Mesenchymal stem cell (in vitro differentiated cells and primary cell): ENCODE data around the gene PTPN7.

Experiments used
- DNase-seq: peaks from one replicate; pipeline ENCODE4 v3.0.0-alpha.2; 2013
- H2AFZ ChIP-seq: one replicate; pipeline ENCODE4 v1.6.1; 2013; ENCODE audit warnings: low read depth, mild to moderate bottlenecking, control low read depth, inconsistent platforms, low read length, moderate library complexity
- H2AK5ac ChIP-seq: 2 replicates; pipeline ENCODE4 v1.6.1; 2013; ENCODE audit warnings: low read length, moderate library complexity, mild to moderate bottlenecking, inconsistent platforms; ENCODE audit not compliant: severe bottlenecking
- H2BK120ac ChIP-seq: one replicate; pipeline ENCODE4 v1.6.1; 2013; ENCODE audit warnings: low read depth, mild to moderate bottlenecking, inconsistent platforms, low read length, moderate library complexity
- H2BK12ac ChIP-seq, 2 experiments: one replicate each; pipeline ENCODE4 v1.6.1; 2013; ENCODE audit warnings: inconsistent platforms in 2 of 2, low read length in 2 of 2, mild to moderate bottlenecking in 2 of 2, moderate library complexity in 2 of 2, control low read depth in 1 of 2
- H2BK15ac ChIP-seq: one replicate; pipeline ENCODE4 v1.6.1; 2013; ENCODE audit warnings: mild to moderate bottlenecking, low read depth, inconsistent platforms; ENCODE audit not compliant: poor library complexity, severe bottlenecking
- H2BK5ac ChIP-seq: 2 replicates; pipeline ENCODE4 v1.6.1; 2013; ENCODE audit warnings: low read depth, mild to moderate bottlenecking, low read length, control low read depth, inconsistent platforms; ENCODE audit not compliant: poor library complexity, severe bottlenecking
- H3K14ac ChIP-seq, 2 experiments: one replicate each; pipeline ENCODE4 v1.6.1; 2013; ENCODE audit warnings: inconsistent platforms in 2 of 2, low read length in 2 of 2, control low read depth in 1 of 2, mild to moderate bottlenecking in 1 of 2, moderate library complexity in 1 of 2
- H3K18ac ChIP-seq, 2 experiments: one replicate each; pipeline ENCODE4 v1.6.1; 2013; ENCODE audit warnings: inconsistent platforms in 2 of 2, low read length in 2 of 2, control low read depth in 1 of 2, low read depth in 1 of 2, mild to moderate bottlenecking in 1 of 2
- H3K23ac ChIP-seq, 2 experiments: one replicate each; pipeline ENCODE4 v1.6.1; 2013; ENCODE audit warnings: inconsistent platforms in 2 of 2, low read length in 2 of 2, mild to moderate bottlenecking in 2 of 2, moderate library complexity in 2 of 2, control low read depth in 1 of 2
- H3K27ac ChIP-seq: 2 replicates; pipeline ENCODE4 v1.5.1; 2013; ENCODE audit warnings: mild to moderate bottlenecking, moderate library complexity, low read length, control low read depth, inconsistent platforms; ENCODE audit not compliant: poor library complexity, severe bottlenecking
- H3K27me3 ChIP-seq, 2 experiments: 2 replicates each; pipeline versions ENCODE4 v1.6.1 to v1.7.0; 2013; ENCODE audit warnings: low read length in 2 of 2, mild to moderate bottlenecking in 2 of 2, moderate library complexity in 2 of 2, control low read depth in 1 of 2, inconsistent platforms in 1 of 2; ENCODE audit not compliant: control insufficient read depth in 1 of 2, insufficient read depth in 1 of 2
- H3K36me3 ChIP-seq, 2 experiments: 2 replicates each; pipeline versions ENCODE4 v1.6.1 to v1.7.0; 2013; ENCODE audit warnings: low read length in 2 of 2, control low read depth in 1 of 2, inconsistent platforms in 1 of 2, low read depth in 1 of 2, mild to moderate bottlenecking in 1 of 2; ENCODE audit not compliant: insufficient read depth in 2 of 2, control insufficient read depth in 1 of 2
- H3K4ac ChIP-seq, 2 experiments: one replicate each; pipeline ENCODE4 v1.6.1; 2013; ENCODE audit warnings: inconsistent platforms in 2 of 2, low read length in 2 of 2, mild to moderate bottlenecking in 2 of 2, moderate library complexity in 2 of 2, control low read depth in 1 of 2, low read depth in 1 of 2
- H3K4me1 ChIP-seq: 2 replicates; pipeline ENCODE4 v1.6.1; 2013; ENCODE audit warnings: low read depth, low read length, control low read depth; ENCODE audit not compliant: control insufficient read depth, insufficient read depth
- H3K4me2 ChIP-seq: 2 replicates; pipeline ENCODE4 v1.6.1; 2013; ENCODE audit warnings: low read length, mild to moderate bottlenecking, inconsistent platforms; ENCODE audit not compliant: poor library complexity, severe bottlenecking
- H3K4me3 ChIP-seq, 2 experiments: 2 replicates each; pipeline versions ENCODE4 v1.5.1 to v1.7.0; 2013; ENCODE audit warnings: low read length in 2 of 2, mild to moderate bottlenecking in 2 of 2, control low read depth in 1 of 2, low read depth in 1 of 2; ENCODE audit not compliant: insufficient read depth in 1 of 2
- H3K79me1 ChIP-seq: replicated peaks from 2 replicates; pipeline ENCODE4 v1.6.1; 2013; ENCODE audit warnings: mild to moderate bottlenecking, control low read depth, low read length, inconsistent platforms; ENCODE audit not compliant: poor library complexity, severe bottlenecking
- H3K9ac ChIP-seq: 2 replicates; pipeline ENCODE4 v1.7.0; 2013; ENCODE audit warnings: mild to moderate bottlenecking, low read length, moderate library complexity
- H3K9me3 ChIP-seq: 2 replicates; pipeline ENCODE4 v1.7.0; 2013; ENCODE audit warnings: mild to moderate bottlenecking, low read length; ENCODE audit not compliant: control insufficient read depth
- H4K8ac ChIP-seq: one replicate; pipeline ENCODE4 v1.6.1; 2013; ENCODE audit warnings: inconsistent platforms, mild to moderate bottlenecking, low read length, moderate library complexity
- H4K91ac ChIP-seq: one replicate; pipeline ENCODE4 v1.6.1; 2013; ENCODE audit warnings: mild to moderate bottlenecking, low read length, inconsistent platforms
- WGBS: methylation state at CpG from one replicate; pipeline ENCODE4 v1.1.7; 2013; ENCODE audit warnings: mixed read lengths; 5-methylcytosine and 5-hydroxymethylcytosine counted together

PTPN7 gene

GRCh38 chr1:202130816-202131522 is 29.4 kb downstream of the PTPN7 start:
- Histone ChIP-seq H3K9ac (no peak overlapping the region), H4K91ac (no peak overlapping the region), H3K14ac (no peak overlapping the region), H3K4ac (no peak overlapping the region), H2BK15ac (no peak overlapping the region), H3K23ac (no peak overlapping the region), H2BK12ac (no peak overlapping the region), H3K18ac (no peak overlapping the region), H4K8ac (no peak overlapping the region), H3K9me3 (no peaks in the 10 kb centered on the region), H3K4me3 (no peak overlapping the region), H2AK5ac (no peak overlapping the region), H3K4me2 (no peak overlapping the region), H3K27me3 (peaks cover 0 to 10% of the 10 kb centered on the region in 2 experiments), H2BK5ac (no peak overlapping the region), H2BK120ac (no peak overlapping the region), H3K27ac (no peak overlapping the region), H3K79me1 (peaks cover 17% of the 10 kb centered on the region), H3K4me1 (peaks cover 5% of the 10 kb centered on the region), H2AFZ (no peak overlapping the region), H3K36me3 (peaks cover 36 to 44% of the 10 kb centered on the region in 2 experiments)
- no peak for DNase-seq
- 88% methylated on average over 6 of the region's 9 CpGs for whole genome bisulfite sequencing

- Histone ChIP-seq H3K4ac (no peak overlapping the region), H2BK15ac (no peak overlapping the region), H3K9me3 (no peaks in the 10 kb centered on the region), H3K14ac (no peak overlapping the region), H4K91ac (no peak overlapping the region), H3K23ac (no peak overlapping the region), H3K9ac (no peak overlapping the region), H3K27ac (no peak overlapping the region), H2AFZ (no peak overlapping the region), H3K4me3 (no peak overlapping the region), H2BK120ac (no peak overlapping the region), H3K79me1 (peaks cover 17% of the 10 kb centered on the region), H4K8ac (no peak overlapping the region), H3K4me1 (peaks cover 5% of the 10 kb centered on the region), H3K4me2 (no peak overlapping the region), H2BK12ac (no peak overlapping the region), H2BK5ac (no peak overlapping the region), H3K27me3 (peaks cover 0 to 16% of the 10 kb centered on the region in 2 experiments), H3K18ac (no peak overlapping the region), H2AK5ac (no peak overlapping the region), H3K36me3 (peaks cover 30 to 38% of the 10 kb centered on the region in 2 experiments)
- 88% methylated on average over 8 of the region's 11 CpGs for WGBS
- no peak for DNase-seq
Measured at GRCh38 chr1:202130297-202130721, 30.1 kb downstream of the PTPN7 start.

GRCh38 chr1:202129453-202130296 is 30.7 kb downstream of the PTPN7 start:
- 89% methylated on average over 8 of the region's 8 CpGs for WGBS
- DNase-seq: no peak

More at GRCh38 chr1:202129453-202130296, 30.7 kb downstream of the PTPN7 start:
- H4K8ac ChIP-seq: no peak overlapping the region
- no peak overlapping the region for H3K27ac ChIP-seq
- no peak overlapping the region for H4K91ac ChIP-seq
- H3K4ac ChIP-seq: no peak overlapping the region
- no peaks in the 10 kb centered on the region for H3K9me3 ChIP-seq
- no peak overlapping the region for H2AFZ ChIP-seq
- peaks cover 14% of the 10 kb centered on the region for H3K79me1 ChIP-seq
- H3K27me3 ChIP-seq: peaks cover 0 to 16% of the 10 kb centered on the region in 2 experiments
- no peak overlapping the region for H2BK5ac ChIP-seq
- H3K9ac ChIP-seq: no peak overlapping the region
- peaks cover 26 to 34% of the 10 kb centered on the region in 2 experiments for H3K36me3 ChIP-seq
- H2BK12ac ChIP-seq: no peak overlapping the region
- H2BK15ac ChIP-seq: no peak overlapping the region
- H2BK120ac ChIP-seq: no peak overlapping the region
- H3K14ac ChIP-seq: no peak overlapping the region
- no peak overlapping the region for H3K23ac ChIP-seq
- peaks cover 5% of the 10 kb centered on the region for H3K4me1 ChIP-seq
- no peak overlapping the region for H3K4me2 ChIP-seq
- H3K4me3 ChIP-seq: no peak overlapping the region
- no peak overlapping the region for H3K18ac ChIP-seq
- no peak overlapping the region for H2AK5ac ChIP-seq
